ENCODE results near the gene DCTN4. TPM values are rescaled to one million over a fixed set of nuclear protein-coding genes. Genes with fewer than 3 reads are reported as not detected.

The DCTN4 gene
- total RNA-seq, 1 experiment from 2014 or later = 43.9 TPM

- TF ChIP-seq MAX (CRISPR knock-in tag; IDR thresholded peaks at IDR 0.05) (peak; percentile 54; the same call in 1 of the 2 replicates), ATF2 (CRISPR knock-in tag; IDR thresholded peaks at IDR 0.05; ENCODE audit: borderline replicate concordance, low read depth) (no peak), ETV6 (CRISPR knock-in tag; IDR thresholded peaks at IDR 0.05) (peak; percentile 40; the same call in 1 of the 2 replicates), FOXP4 (CRISPR knock-in tag; IDR thresholded peaks at IDR 0.05) (peak; percentile 69; the same call in 1 of the 2 replicates), AR (CRISPR knock-in tag; IDR thresholded peaks at IDR 0.05) (no peak; the same call in 1 of the 2 replicates), NR2C2 (CRISPR knock-in tag; IDR thresholded peaks at IDR 0.05) (no peak), ZNF121 (CRISPR knock-in tag; IDR thresholded peaks at IDR 0.05) (no peak), MYBL2 (CRISPR knock-in tag; IDR thresholded peaks at IDR 0.05) (no peak; the same call in 1 of the 2 replicates), HMGXB4 (CRISPR knock-in tag; IDR thresholded peaks at IDR 0.05) (peak; percentile 79; the same call in 1 of the 2 replicates), GABPB1 (CRISPR knock-in tag; IDR thresholded peaks at IDR 0.05) (peak; percentile 57)
These were observed 58.0 kb downstream of the DCTN4 start, which contains the start of gene RBM22 (continued) for GRCh38 chr5:150700594-150701377.

- DNase-seq (ENCODE audit: low spot score) = no peak
- CTCF ChIA-PET = interaction anchor here (0.6 to 2.7 kb wide), 29 partner anchors 9 to 415 kb away, joined by 3 to 31 read pairs (median 5); partner anchors contain the start of genes DCTN4, IRGM, MYOZ3 and SMIM3
- no peak overlapping the region for H3K4me3 Mint-ChIP-seq
- H3K9me3 Mint-ChIP-seq = no peaks in the 10 kb centered on the region
- H3K36me3 Mint-ChIP-seq = peaks cover 34% of the 10 kb centered on the region
- POLR2A ChIA-PET = interaction anchor here (0.9 to 1.9 kb wide), 13 partner anchors 11 to 228 kb away, joined by 3 to 26 read pairs (median 7); partner anchors contain the start of genes DCTN4 and SMIM3
- peaks cover 2% of the 10 kb centered on the region; the same call in 1 of the 2 replicates for H3K4me1 Mint-ChIP-seq
- H3K27me3 Mint-ChIP-seq (ENCODE audit: low read depth) = no peaks in the 10 kb centered on the region; the same call in 1 of the 2 replicates
- H3K27ac Mint-ChIP-seq = no peak overlapping the region
- no peak for ATAC-seq
- TF ChIP-seq USF2 (CRISPR knock-in tag; IDR thresholded peaks at IDR 0.05) = no peak
- no peak for TF ChIP-seq ATF2 (CRISPR knock-in tag; IDR thresholded peaks at IDR 0.05; ENCODE audit: borderline replicate concordance, low read depth)
- no peak for TF ChIP-seq STAT6 (CRISPR knock-in tag; conservative IDR thresholded peaks at IDR 0.05; ENCODE audit: low read depth)
- no peak; the same call in 1 of the 2 replicates for TF ChIP-seq CTCF (IDR thresholded peaks at IDR 0.05)
- no peak for TF ChIP-seq E2F4 (CRISPR knock-in tag; IDR thresholded peaks at IDR 0.05; ENCODE audit: borderline replicate concordance, low read depth)
- TF ChIP-seq PRRX2 (CRISPR knock-in tag; IDR thresholded peaks at IDR 0.05) = no peak
- TF ChIP-seq TEAD1 (CRISPR knock-in tag; IDR thresholded peaks at IDR 0.05) = no peak
These were observed 58.6 kb downstream of the DCTN4 start for GRCh38 chr5:150700246-150700593.

Data from WTC11 (cell line).